NCI-H226 (cell line): ENCODE measurements around the gene KCNJ2.

Experiments used
- DNase-seq: peaks from one replicate; pipeline ENCODE4 v3.0.0-alpha.2; 2015

KCNJ2 gene

DNA sequence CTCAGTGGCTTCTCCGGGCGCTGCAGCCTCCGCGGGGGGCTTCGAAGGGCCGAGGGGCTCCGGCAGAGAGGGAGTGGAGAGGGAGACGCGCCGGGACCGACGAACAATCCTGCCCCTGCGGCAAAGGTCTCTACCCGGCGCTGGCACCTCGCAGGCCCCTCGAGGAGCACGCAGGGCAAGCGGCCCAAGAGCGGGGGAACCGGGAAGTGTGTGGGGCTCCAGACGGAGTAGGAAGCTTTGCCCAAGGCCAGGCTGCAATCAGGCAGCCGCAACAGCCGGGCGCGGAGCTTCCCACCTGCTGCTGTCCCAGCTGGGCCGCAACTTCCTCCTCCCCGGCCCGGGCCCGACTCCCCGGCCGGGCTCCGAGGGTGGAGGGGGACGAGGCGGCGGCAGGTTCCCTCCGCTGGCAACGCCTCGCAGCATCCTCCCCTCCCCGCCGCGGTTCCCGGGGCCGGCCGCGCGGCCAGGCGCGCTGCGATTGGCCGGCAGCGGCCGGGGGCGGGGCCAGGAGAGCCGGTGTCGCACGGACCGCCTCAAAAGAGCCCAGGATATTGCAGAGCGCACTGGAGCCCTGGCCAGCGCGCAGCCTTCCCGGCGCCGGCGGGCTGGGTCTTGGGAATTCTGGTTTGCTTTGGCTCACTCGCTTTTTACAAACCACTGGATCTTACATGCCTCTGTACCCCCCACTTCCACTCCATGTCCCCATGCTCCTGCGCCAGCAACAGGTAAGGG lies at the start of gene KCNJ2:
Gene KCNJ2 (plus strand): TSS at position 556 of the 732 bp plus-strand sequence. CDS start 5,508 bp downstream, outside the sequence.
- DNase-seq = peak; percentile 37

GRCh38 chr17:70119545-70119944 lies 49.8 kb upstream of the KCNJ2 start:
- DNase-seq = no peak

DNA sequence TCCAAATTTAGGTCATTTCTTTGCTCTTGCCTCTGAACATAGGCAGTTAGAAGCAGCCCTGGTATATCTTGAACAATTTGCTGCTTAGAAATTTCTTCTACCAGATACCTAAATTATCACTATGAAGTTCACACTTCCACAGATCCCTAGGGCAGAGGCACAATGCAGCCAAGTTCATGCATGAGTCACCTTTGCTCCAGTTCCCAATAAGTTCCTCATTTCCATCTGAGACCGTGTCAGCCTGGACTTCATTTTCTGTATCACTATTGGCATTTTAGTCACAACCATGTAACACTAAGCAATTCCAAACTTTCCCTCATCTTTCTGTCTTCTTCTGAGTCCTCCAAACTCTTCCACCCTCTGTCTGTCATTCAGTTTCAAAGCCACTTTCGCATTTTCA lies 49.3 kb upstream of the KCNJ2 start:
- DNase-seq = no peak

GRCh38 chr17:70120425-70120824 lies 48.9 kb upstream of the KCNJ2 start:
- DNase-seq = no peak

DNA sequence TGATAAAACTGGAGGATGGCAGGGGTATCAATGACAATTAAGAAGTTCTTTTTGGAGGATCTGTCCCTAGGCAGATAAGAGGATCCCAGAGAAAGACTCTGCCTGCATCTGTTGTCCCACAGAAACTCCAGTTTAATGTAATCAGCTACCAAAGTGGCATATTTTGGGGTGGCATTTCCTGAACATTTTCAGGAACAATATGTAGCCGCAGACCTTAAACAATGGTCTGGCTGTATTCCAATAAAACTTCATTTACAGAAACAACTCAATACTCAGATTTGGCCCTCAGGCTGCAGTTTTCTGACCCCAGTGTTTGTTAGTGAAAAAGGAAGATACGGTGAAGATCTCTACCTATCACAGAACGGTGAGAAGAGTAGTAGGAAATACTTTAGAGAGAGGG lies 48.2 kb upstream of the KCNJ2 start:
- no peak for DNase-seq

DNA sequence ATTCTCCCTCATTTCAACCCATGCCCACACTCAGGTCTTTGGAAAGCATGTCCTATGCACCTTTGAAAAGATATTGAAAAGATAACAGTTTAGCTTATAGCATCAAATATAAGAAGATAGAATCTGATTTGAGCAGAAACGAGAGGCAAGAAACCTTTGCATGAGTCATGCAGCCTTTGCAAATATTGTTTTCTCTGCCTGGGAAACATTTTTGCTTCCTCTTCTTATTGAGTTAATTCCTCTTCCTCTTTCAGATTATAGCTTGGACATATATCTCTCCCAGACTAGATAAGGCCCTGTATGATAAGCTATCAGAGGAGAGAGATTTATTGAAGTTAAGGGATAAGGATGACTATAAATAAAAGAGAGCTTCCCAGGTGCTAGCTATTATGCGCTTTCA lies 46.1 kb upstream of the KCNJ2 start:
- DNase-seq = no peak

DNA sequence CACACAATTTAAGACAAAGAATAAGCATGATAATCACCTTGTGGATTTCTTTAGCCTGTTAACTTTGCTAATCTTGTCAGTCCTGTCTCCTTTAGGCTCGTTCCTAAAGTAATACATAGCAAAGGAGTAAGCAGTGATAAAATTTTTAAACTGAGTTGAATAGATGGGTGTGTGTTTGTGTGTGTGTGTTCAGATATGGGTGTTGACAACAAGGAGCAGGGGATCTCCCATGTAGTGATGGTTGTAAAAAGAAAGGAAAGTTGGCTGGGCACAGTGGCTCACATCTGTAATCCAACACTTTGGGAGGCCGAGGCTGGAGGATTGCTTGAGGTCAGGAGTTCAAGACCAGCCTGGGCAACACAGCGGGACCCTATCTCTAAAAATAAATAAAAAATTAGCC lies 44.6 kb upstream of the KCNJ2 start:
- DNase-seq = no peak

GRCh38 chr17:70127221-70127873 lies 42.0 kb upstream of the KCNJ2 start:
- DNase-seq = no peak

- no peak for DNase-seq
These were observed 40.5 kb upstream of the KCNJ2 start for GRCh38 chr17:70128727-70129238.

DNA sequence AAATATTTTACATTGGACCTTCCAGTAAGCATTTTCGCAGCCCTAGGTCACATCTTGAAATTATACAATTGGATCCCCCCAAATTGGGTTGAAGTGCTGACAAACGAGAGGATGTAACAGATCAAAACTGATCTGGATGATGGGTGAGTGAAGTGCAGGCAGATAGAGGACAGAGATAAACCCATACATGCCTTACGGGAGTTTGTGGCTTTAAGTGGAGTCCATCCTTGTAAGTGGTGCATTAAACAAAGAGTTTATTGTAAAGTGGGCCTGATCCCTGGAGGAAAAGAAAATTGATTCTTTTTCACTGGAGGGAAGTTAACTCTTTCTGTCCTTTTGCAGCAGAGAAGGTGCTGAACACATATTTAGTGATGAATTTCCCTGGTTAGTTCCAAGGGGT lies 39.0 kb upstream of the KCNJ2 start:
- DNase-seq = no peak

DNA sequence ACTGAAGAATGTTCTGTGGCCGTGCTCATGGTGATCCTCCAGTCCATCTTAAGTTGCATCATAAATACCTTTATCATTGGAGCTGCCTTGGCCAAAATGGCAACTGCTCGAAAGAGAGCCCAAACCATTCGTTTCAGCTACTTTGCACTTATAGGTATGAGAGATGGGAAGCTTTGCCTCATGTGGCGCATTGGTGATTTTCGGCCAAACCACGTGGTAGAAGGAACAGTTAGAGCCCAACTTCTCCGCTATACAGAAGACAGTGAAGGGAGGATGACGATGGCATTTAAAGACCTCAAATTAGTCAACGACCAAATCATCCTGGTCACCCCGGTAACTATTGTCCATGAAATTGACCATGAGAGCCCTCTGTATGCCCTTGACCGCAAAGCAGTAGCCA lies 36.8 kb upstream of the KCNJ2 start:
- DNase-seq = no peak

- no peak for DNase-seq
These were observed 35.3 kb upstream of the KCNJ2 start for GRCh38 chr17:70134042-70134441.

DNA sequence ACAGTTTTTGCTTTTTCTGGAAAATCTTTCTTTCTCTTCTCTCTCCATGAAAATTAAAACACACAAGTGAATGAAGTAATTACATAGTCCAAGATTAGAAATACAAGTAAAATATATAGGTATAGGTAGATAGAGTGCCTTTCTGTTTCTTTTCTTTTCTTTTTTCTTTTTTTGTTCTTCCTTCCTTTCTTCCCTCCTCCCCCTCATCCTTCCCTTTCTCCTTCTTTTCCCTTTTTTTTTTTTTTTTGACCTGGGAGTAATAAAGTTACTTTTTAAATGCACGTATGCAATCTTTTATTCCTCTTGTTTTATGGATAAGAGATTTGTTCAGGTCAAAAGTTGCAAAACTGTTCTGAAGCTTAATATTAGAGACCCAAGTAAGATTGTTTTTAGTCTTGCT lies 34.6 kb upstream of the KCNJ2 start:
- no peak for DNase-seq

GRCh38 chr17:70136131-70136530 lies 33.2 kb upstream of the KCNJ2 start:
- no peak for DNase-seq

DNA sequence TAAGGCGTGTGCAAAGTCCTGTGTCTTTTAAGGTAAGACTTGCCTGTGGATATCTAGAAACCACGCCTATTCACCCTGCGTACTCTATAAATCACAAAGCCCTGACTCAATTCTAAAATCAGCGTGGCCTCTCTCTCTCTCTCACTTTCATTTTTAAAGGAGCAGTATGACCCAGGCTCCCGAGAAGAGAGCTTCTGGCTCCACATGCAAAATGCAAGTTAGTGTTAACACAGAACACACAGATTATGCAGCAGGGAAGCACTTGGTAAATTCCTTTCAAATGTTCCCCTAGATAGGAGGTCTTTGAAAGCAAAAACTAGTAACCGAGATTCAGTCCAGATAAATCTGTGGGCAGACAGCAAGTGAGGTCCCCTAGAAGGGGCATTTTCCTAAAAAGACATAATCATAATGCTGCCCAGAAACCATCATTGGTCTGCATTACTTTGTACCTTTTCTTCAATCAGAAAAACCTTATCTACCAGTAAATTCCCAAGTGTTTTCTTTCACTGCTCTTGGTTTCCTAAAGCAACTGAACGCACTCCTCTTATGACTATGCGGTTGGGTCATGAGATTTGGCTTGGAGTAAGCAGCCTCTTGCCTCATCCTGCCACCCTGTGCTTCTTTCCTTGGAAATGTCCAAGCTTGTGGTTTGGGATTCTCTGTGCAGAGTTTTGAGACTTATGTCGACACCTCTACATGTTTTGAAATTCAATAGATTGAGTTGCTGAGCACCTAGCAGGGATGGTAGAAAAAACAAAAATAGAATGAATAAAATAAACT lies 31.7 kb upstream of the KCNJ2 start:
- DNase-seq = peak; percentile 54

GRCh38 chr17:70138291-70138865 lies 31.0 kb upstream of the KCNJ2 start:
- DNase-seq = no peak

- no peak for DNase-seq
These were observed 29.8 kb upstream of the KCNJ2 start for GRCh38 chr17:70139449-70139993.

- DNase-seq = no peak
These were observed 25.0 kb upstream of the KCNJ2 start for GRCh38 chr17:70144260-70144846.

- no peak for DNase-seq
These were observed 16.1 kb upstream of the KCNJ2 start for GRCh38 chr17:70153210-70153609.

GRCh38 chr17:70157151-70157550 lies 12.2 kb upstream of the KCNJ2 start:
- DNase-seq = no peak

GRCh38 chr17:70158180-70158579 lies 11.2 kb upstream of the KCNJ2 start:
- no peak for DNase-seq

GRCh38 chr17:70158591-70158990 lies 10.7 kb upstream of the KCNJ2 start:
- no peak for DNase-seq

DNA sequence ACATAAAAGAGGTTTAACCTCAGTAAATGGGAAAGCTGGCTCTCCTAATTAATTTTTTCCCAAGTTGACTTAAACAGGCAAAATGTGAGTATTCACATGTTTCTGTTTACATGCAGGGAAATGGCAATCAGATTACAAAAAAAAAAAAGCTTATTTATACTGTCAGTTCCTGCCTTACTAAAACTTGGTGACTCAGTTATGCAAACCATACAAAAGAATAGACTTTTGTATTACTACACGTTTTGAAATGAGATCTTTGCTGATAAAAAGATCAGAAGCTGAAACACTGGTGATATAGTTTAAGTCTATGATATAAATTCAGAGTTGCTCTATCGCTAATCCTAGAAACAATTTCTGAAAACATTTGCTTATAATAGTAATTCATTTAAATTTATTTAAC lies 9.4 kb upstream of the KCNJ2 start:
- DNase-seq = no peak
